Measurements from ENCODE around the gene IGF1R. TPM values are rescaled to one million over a fixed set of nuclear protein-coding genes. Genes with fewer than 3 reads are reported as not detected.

Gene IGF1R
- total RNA-seq, 4 donors from 2014 or later, result 49.4 to 239 (median 109) TPM

DNA sequence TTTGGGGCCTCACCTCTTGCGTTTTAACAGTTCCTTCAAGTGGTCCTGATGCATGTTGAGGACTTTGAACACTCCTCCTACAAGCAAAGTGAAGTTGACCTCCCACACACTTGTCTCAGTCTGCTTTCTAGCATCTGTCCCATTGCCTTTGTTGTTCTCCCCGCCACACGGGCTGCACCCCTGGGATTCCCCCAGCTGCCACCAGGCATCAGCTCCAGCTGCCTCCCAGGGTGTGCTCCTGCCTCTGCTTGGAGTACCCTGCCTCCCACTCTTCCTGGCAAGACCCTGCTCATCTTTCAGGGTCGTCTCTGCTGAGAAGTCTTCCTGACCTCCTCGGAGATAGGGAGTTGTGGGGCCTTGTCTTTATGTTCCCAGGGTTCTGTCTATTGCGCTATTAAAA, 52.2 kb downstream of the IGF1R start:
- no peaks in the 10 kb centered on the region for H3K9me3 ChIP-seq
- H3K4me1 ChIP-seq, result peaks cover 9 to 42% (median 24%) of the 10 kb centered on the region in 4 donors
- 62 to 78% methylated on average over 4 to 6 of the region's 6 CpGs for WGBS, 2 donors (ENCODE audit: low coverage in 1 of 2)
- in situ Hi-C loops (cut with MboI; ENCODE audit: low pct_ligation_motif_present in 1 of 4, low pct_unique_long_range_greater_than_20kb in 1 of 4, low sequenced_read_pairs in 3 of 4), result no loop called here
- H3K4me3 ChIP-seq, result no peak overlapping the region
- no peaks in the 10 kb centered on the region for H3K36me3 ChIP-seq
- TF ChIP-seq EP300 (IDR thresholded peaks at IDR 0.05; ENCODE audit: low read depth), result no peak
- TF ChIP-seq, protein P1, sequence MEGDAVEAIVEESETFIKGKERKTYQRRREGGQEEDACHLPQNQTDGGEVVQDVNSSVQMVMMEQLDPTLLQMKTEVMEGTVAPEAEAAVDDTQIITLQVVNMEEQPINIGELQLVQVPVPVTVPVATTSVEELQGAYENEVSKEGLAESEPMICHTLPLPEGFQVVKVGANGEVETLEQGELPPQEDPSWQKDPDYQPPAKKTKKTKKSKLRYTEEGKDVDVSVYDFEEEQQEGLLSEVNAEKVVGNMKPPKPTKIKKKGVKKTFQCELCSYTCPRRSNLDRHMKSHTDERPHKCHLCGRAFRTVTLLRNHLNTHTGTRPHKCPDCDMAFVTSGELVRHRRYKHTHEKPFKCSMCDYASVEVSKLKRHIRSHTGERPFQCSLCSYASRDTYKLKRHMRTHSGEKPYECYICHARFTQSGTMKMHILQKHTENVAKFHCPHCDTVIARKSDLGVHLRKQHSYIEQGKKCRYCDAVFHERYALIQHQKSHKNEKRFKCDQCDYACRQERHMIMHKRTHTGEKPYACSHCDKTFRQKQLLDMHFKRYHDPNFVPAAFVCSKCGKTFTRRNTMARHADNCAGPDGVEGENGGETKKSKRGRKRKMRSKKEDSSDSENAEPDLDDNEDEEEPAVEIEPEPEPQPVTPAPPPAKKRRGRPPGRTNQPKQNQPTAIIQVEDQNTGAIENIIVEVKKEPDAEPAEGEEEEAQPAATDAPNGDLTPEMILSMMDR (IDR thresholded peaks at IDR 0.05), result no peak
- TF ChIP-seq POLR2AphosphoS5 (IDR thresholded peaks at IDR 0.05), result no peak
- TF ChIP-seq POLR2A (IDR thresholded peaks at IDR 0.05), result no peak
- DNase-seq, result no peak
- intact Hi-C loops (cut with DNase I; ENCODE audit: low total_unique reads), result no loop called here
- H3K27me3 ChIP-seq, result no peaks in the 10 kb centered on the region
- H3K27ac ChIP-seq, result no peak overlapping the region

DNA sequence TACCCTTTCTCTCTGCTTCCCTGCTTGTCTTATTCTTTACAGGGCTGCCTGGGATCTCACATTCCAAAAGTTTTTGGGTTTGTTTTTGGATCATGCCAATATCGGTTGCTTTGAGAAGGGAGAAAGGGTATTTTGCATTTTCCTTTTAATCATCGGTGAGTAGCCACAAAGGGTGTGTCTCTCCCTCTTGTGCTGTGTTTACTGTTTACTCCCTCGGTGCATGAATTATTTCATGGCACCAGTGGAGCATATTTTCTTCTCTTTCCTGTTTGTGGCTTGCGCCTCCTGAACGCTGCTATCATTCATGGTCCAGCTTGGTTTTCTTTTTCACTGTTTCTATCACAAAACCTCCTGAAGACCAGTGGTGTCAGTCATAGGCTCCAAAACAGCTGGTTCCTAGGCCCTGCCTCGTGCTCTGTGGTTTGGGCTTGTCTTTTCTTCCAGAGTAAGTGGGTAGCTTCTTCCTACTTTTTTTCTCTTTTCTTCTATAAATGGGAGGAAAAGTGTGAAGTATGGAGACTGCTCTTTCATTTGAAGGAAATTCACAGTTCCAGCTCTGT, 54.9 kb downstream of the IGF1R start:
- Histone ChIP-seq H3K27me3 (no peaks in the 10 kb centered on the region), H3K27ac (no peak overlapping the region), H3K4me3 (no peak overlapping the region), H3K36me3 (no peaks in the 10 kb centered on the region), H3K4me1 (peaks cover 9 to 40% (median 23%) of the 10 kb centered on the region in 4 donors), H3K9me3 (no peaks in the 10 kb centered on the region)
- TF ChIP-seq EP300 (IDR thresholded peaks at IDR 0.05; ENCODE audit: low read depth), result no peak
- no peak for TF ChIP-seq POLR2A (IDR thresholded peaks at IDR 0.05)
- TF ChIP-seq POLR2AphosphoS5 (IDR thresholded peaks at IDR 0.05), result no peak
- TF ChIP-seq, protein P1 (IDR thresholded peaks at IDR 0.05), result no peak
- in situ Hi-C loops (cut with MboI; ENCODE audit: low pct_ligation_motif_present in 1 of 4, low pct_unique_long_range_greater_than_20kb in 1 of 4, low sequenced_read_pairs in 3 of 4), result no loop called here
- DNase-seq, result no peak
- intact Hi-C loops (cut with DNase I; ENCODE audit: low total_unique reads), result no loop called here
- WGBS, 2 donors (ENCODE audit: low coverage in 1 of 2), result 52% methylated on average over 6 of the region's 6 CpGs; no CpG with 5 or more reads in 1 of the 2 donors

GRCh38 chr15:98705070-98705469, 56.7 kb downstream of the IGF1R start:
- TF ChIP-seq POLR2A (IDR thresholded peaks at IDR 0.05) (no peak), POLR2AphosphoS5 (IDR thresholded peaks at IDR 0.05) (no peak), EP300 (IDR thresholded peaks at IDR 0.05; ENCODE audit: low read depth) (no peak)
- TF ChIP-seq, protein P1 (IDR thresholded peaks at IDR 0.05), result no peak
- WGBS, 2 donors (ENCODE audit: low coverage in 1 of 2), result 84 to 100% methylated on average over 1 to 4 of the region's 4 CpGs
- Histone ChIP-seq H3K27me3 (no peaks in the 10 kb centered on the region), H3K9me3 (no peaks in the 10 kb centered on the region), H3K27ac (no peak overlapping the region), H3K4me3 (no peak overlapping the region), H3K4me1 (peaks cover 6 to 30% (median 13%) of the 10 kb centered on the region in 4 donors), H3K36me3 (no peaks in the 10 kb centered on the region)
- DNase-seq, result no peak
- intact Hi-C loops (cut with DNase I; ENCODE audit: low total_unique reads) (no loop called here), in situ Hi-C loops (cut with MboI; ENCODE audit: low pct_ligation_motif_present in 1 of 4, low pct_unique_long_range_greater_than_20kb in 1 of 4, low sequenced_read_pairs in 3 of 4) (no loop called here)

DNA sequence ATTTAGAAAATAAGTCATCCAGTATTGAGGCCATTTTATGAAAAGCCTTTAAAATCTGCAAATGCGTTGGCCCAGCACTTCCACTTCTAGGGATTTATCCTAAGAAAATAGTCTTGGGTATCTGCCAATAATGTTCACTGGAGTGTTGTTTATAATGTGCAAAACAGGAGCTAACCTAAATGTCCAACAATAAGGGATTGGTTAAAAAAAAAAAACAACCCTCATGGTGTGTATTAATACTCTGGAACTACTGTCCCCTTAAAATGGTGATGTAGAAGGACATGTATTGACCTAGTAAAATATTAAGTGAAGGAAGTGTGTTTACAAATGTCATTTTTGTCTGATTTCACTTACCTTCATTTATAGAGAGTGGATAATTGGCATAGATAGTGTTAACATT, 58.0 kb downstream of the IGF1R start:
- Histone ChIP-seq H3K4me1 (peaks cover 0 to 24% (median 7%) of the 10 kb centered on the region in 4 donors), H3K27me3 (no peaks in the 10 kb centered on the region), H3K36me3 (no peaks in the 10 kb centered on the region), H3K9me3 (no peaks in the 10 kb centered on the region), H3K27ac (no peak overlapping the region), H3K4me3 (no peak overlapping the region)
- no peak for DNase-seq
- intact Hi-C loops (cut with DNase I; ENCODE audit: low total_unique reads), result loop anchor here (1.0 kb wide), 1 partner anchor 45 kb away; no protein-coding TSS in a partner anchor
- WGBS, 2 donors (ENCODE audit: low coverage in 1 of 2), result 38 to 78% methylated on average over 1 of the region's 1 CpG
- TF ChIP-seq EP300 (IDR thresholded peaks at IDR 0.05; ENCODE audit: low read depth) (no peak), POLR2AphosphoS5 (IDR thresholded peaks at IDR 0.05) (no peak)
- in situ Hi-C loops (cut with MboI; ENCODE audit: low pct_ligation_motif_present in 1 of 4, low pct_unique_long_range_greater_than_20kb in 1 of 4, low sequenced_read_pairs in 3 of 4), result no loop called here

All from transverse colon (tissue), 4 donors.